Neutrophil (primary cell): ENCODE measurements around the gene SLIT3.

Experiments used
- H3K27ac ChIP-seq: fragments of 200-600 bp; sonication (generic); 2 replicates; pipeline ENCODE4 v1.5.1; 2016; ENCODE audit warnings: mild to moderate bottlenecking, moderate library complexity
- H3K27me3 ChIP-seq: fragments of 200-600 bp; sonication (generic); 2 replicates; pipeline ENCODE4 v1.6.0; 2016; ENCODE audit warnings: mild to moderate bottlenecking
- H3K36me3 ChIP-seq: fragments of 200-600 bp; sonication (generic); 2 replicates; pipeline ENCODE4 v1.5.1; 2017
- H3K4me1 ChIP-seq, 2 experiments: fragments of 200-600 bp in 1 of 2; sonication (generic) in 1 of 2; 1 replicate in 1 of 2; 2 replicates in 1 of 2; pipeline versions ENCODE4 v1.5.1 to v1.6.1; 2013 to 2016; ENCODE audit warnings: low read depth in 1 of 2, low read length in 1 of 2, mild to moderate bottlenecking in 1 of 2, moderate library complexity in 1 of 2; ENCODE audit not compliant: control insufficient read depth in 1 of 2, insufficient read depth in 1 of 2
- H3K4me3 ChIP-seq, 2 experiments: fragments of 200-600 bp in 1 of 2; sonication (generic) in 1 of 2; 1 replicate in 1 of 2; 2 replicates in 1 of 2; pipeline ENCODE4 v1.5.1; 2013 to 2016; ENCODE audit warnings: low read depth in 1 of 2, low read length in 1 of 2, mild to moderate bottlenecking in 1 of 2, moderate library complexity in 1 of 2
- H3K9me3 ChIP-seq: fragments of 200-600 bp; sonication (generic); 2 replicates; pipeline ENCODE4 v1.5.1; 2016
- CTCF ChIP-seq: fragments of 200-600 bp; sonication (generic); IDR thresholded peaks from 2 replicates; pipeline ENCODE4 v1.5.1; 2016; ENCODE audit warnings: antibody characterized with exemption

The SLIT3 gene

GRCh38 chr5:169248996-169249395, 51.9 kb downstream of the SLIT3 start:
- H3K4me1 ChIP-seq = no peaks in the 10 kb centered on the region
- no peak for TF ChIP-seq CTCF
- H3K27ac ChIP-seq = no peak overlapping the region

DNA sequence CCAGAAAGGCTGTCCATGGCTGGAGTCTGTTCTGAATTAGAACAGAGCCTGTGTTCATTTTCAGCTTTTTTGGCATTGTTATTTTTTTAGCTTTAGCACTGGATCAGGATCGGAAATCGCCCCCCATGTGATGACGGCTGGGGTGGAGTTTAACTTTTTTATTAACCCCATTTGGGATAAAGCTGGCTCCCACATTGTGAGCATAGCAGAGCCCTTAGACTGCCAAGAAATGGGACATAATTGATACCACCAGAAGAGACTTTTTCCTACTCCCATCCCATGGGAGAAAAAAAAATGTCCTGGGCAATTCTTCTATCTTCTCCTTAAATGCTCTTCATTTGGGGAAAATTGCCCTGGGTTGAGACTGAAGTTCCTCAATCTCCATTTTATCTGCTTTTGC, 52.4 kb downstream of the SLIT3 start:
- Histone ChIP-seq H3K4me1 (no peaks in the 10 kb centered on the region), H3K36me3 (no peaks in the 10 kb centered on the region), H3K27ac (no peak overlapping the region), H3K4me3 (no peak overlapping the region), H3K27me3 (no peaks in the 10 kb centered on the region), H3K9me3 (no peaks in the 10 kb centered on the region)
- no peak for TF ChIP-seq CTCF

More at GRCh38 chr5:169248996-169249395, 51.9 kb downstream of the SLIT3 start:
- H3K9me3 ChIP-seq = no peaks in the 10 kb centered on the region
- H3K27me3 ChIP-seq = no peaks in the 10 kb centered on the region
- H3K4me3 ChIP-seq = no peak overlapping the region
- H3K36me3 ChIP-seq = no peaks in the 10 kb centered on the region

- no peak overlapping the region for H3K4me3 ChIP-seq
- H3K9me3 ChIP-seq = no peaks in the 10 kb centered on the region
- no peaks in the 10 kb centered on the region for H3K36me3 ChIP-seq
- no peak overlapping the region for H3K27ac ChIP-seq
- no peak for TF ChIP-seq CTCF
- peaks cover 0 to 3% of the 10 kb centered on the region in 2 experiments for H3K4me1 ChIP-seq
- H3K27me3 ChIP-seq = no peaks in the 10 kb centered on the region
Measured at GRCh38 chr5:169244812-169245211, 56.1 kb downstream of the SLIT3 start.

DNA sequence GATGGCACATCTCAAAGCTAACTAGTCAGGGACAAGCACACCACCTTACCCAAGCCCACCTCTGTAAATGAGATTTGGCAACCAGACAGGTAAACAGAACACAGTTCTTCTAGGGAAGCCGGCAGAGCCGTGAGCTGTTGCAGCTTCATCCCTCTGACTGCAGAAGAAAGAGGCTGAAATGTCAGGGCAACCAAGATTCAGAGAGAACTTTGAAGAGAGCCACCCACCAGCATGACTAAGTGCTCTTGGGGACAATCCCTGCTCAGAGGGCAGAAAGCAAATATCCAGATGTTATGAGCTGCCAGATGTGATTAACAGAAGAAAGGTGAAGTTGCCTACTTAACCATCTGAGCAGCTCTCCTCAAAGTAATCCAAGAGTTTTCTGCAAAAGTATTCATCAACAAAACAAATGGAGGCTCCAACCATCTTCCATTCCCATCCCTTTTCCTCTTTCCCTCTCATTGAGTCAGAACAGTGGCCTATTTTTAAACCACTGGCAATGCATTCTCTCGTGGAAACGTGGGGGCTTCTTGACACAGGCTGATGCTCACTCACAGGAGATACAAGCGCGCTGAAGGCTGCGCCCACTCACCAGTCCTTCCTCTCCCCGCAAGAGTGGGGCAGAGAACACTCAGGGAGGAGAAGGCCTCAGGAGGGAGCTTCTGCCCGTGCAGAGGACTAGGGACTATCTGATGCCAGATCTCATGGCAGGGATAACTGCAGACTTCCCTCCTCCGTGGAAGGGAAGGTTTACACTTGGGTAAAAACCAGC, 57.1 kb downstream of the SLIT3 start:
- no peaks in the 10 kb centered on the region for H3K9me3 ChIP-seq
- no peak overlapping the region for H3K27ac ChIP-seq
- no peaks in the 10 kb centered on the region for H3K27me3 ChIP-seq
- no peak for TF ChIP-seq CTCF
- H3K36me3 ChIP-seq = no peaks in the 10 kb centered on the region
- peaks cover 0 to 3% of the 10 kb centered on the region in 2 experiments for H3K4me1 ChIP-seq
- H3K4me3 ChIP-seq = no peak overlapping the region

DNA sequence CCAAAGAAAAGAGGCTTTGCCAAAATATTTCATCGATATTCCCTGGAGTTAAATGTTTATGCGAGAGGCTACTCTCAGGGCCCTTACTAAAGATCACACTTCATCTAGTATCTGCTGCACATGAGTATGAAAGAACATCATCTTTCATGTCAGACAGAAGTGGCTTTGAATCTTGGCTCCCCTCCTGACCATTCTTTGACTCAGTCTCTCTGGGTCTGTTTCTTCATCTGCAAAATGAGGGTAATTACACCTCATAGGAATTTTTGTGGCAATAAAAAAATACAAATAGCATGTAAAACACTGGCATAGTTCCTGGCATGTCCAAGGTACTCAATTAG, 58.1 kb downstream of the SLIT3 start:
- no peaks in the 10 kb centered on the region for H3K36me3 ChIP-seq
- H3K4me3 ChIP-seq = no peak overlapping the region
- no peak for TF ChIP-seq CTCF
- H3K27ac ChIP-seq = no peak overlapping the region
- H3K4me1 ChIP-seq = peaks cover 0 to 3% of the 10 kb centered on the region in 2 experiments
- H3K9me3 ChIP-seq = no peaks in the 10 kb centered on the region
- no peaks in the 10 kb centered on the region for H3K27me3 ChIP-seq
